Fibroblast of lung (primary cell): ENCODE results near the gene LPIN3. TPM values are rescaled to one million over a fixed set of nuclear protein-coding genes. Genes with fewer than 3 reads are reported as not detected.

Experiments used
- DNase-seq, 2 donors: peaks; one replicate each; pipeline versions ENCODE4 v3.0.0 to v3.0.0-alpha.2; 2010; ENCODE audit warnings: low read depth in 2 of 2
- H2AFZ ChIP-seq: 2 replicates; pipeline ENCODE4 v1.5.1; 2012; ENCODE audit warnings: low read length, control low read depth, inconsistent platforms
- H3K27ac ChIP-seq: 2 replicates; pipeline ENCODE4 v1.5.1; 2011; ENCODE audit warnings: low read length, control low read depth; ENCODE audit not compliant: insufficient read depth
- H3K27me3 ChIP-seq: 2 replicates; pipeline ENCODE4 v1.5.1; 2011; ENCODE audit warnings: mild to moderate bottlenecking, low read length; ENCODE audit not compliant: control insufficient read depth, insufficient read depth
- H3K36me3 ChIP-seq: 2 replicates; pipeline ENCODE4 v1.5.1; 2011; ENCODE audit warnings: low read length; ENCODE audit not compliant: control insufficient read depth, insufficient read depth
- H3K4me1 ChIP-seq: 2 replicates; pipeline ENCODE4 v1.5.1; 2011; ENCODE audit warnings: low read length; ENCODE audit not compliant: control insufficient read depth, insufficient read depth; ENCODE audit errors: extremely low read depth
- H3K4me2 ChIP-seq: 2 replicates; pipeline ENCODE4 v1.5.1; 2011; ENCODE audit warnings: low read length, control low read depth; ENCODE audit not compliant: insufficient read depth; ENCODE audit errors: extremely low read depth
- H3K4me3 ChIP-seq, 4 experiments: fragments of 200-600 bp in 1 of 4; sonication (generic) in 1 of 4; replicated peaks in 1 of 4; 2 replicates each; pipeline ENCODE4 v1.5.1; 2011 to 2016; ENCODE audit warnings: low read length in 4 of 4, low read depth in 3 of 4, mild to moderate bottlenecking in 3 of 4, control low read depth in 2 of 4, inconsistent platforms in 1 of 4, mixed read lengths in 1 of 4; ENCODE audit not compliant: insufficient read depth in 1 of 4; ENCODE audit errors: control extremely low read depth in 1 of 4
- H3K79me2 ChIP-seq: 2 replicates; pipeline ENCODE4 v1.5.1; 2012; ENCODE audit warnings: mild to moderate bottlenecking, low read length, inconsistent platforms; ENCODE audit not compliant: control insufficient read depth, insufficient read depth
- H3K9ac ChIP-seq: 2 replicates; pipeline ENCODE4 v1.5.1; 2011; ENCODE audit warnings: mild to moderate bottlenecking, low read length, control low read depth; ENCODE audit not compliant: insufficient read depth
- H3K9me3 ChIP-seq: 2 replicates; pipeline ENCODE4 v1.5.1; 2012; ENCODE audit warnings: low read depth, low read length; ENCODE audit not compliant: control insufficient read depth, insufficient read depth
- H4K20me1 ChIP-seq: 2 replicates; pipeline ENCODE4 v1.5.1; 2011; ENCODE audit warnings: low read length; ENCODE audit not compliant: control insufficient read depth, insufficient read depth; ENCODE audit errors: extremely low read depth
- CTCF ChIP-seq, 2 donors: IDR thresholded peaks in 1 of 2; conservative IDR thresholded peaks in 1 of 2; 1 replicate in 1 of 2; 2 replicates in 1 of 2; pipeline ENCODE4 v1.5.1; 2011 to 2012; ENCODE audit warnings: low read length in 2 of 2, control low read depth in 1 of 2, inconsistent platforms in 1 of 2, low read depth in 1 of 2, mild to moderate bottlenecking in 1 of 2
- EZH2 ChIP-seq: IDR thresholded peaks from 2 replicates; pipeline ENCODE4 v1.5.1; 2012; ENCODE audit warnings: low read length, control low read depth, mild to moderate bottlenecking; ENCODE audit errors: missing control alignments
- polyA plus RNA-seq, 2 donors: library from polyadenylated mRNA; depleted of rRNA in 1 of 2; stranded (reverse) in 1 of 2; unstranded in 1 of 2; fragments of >200 nt; gene quantifications; 2 replicates each; pipeline ENCODE4 v1.2.1, GENCODE V29; 2011 to 2012; ENCODE audit warnings: missing spikeins in 1 of 2
- total RNA-seq: library from RNA; depleted of rRNA; stranded (reverse); fragments of >200 nt; gene quantifications from 2 replicates; pipeline ENCODE4 v1.2.1, GENCODE V29; 2014

LPIN3 gene
- total and polyA plus RNA-seq, 2 donors (not counting 1 experiment from before 2014, with no cell fraction given), result 4.7 to 5.1 TPM

- Histone ChIP-seq H3K27me3 (no peaks in the 10 kb centered on the region), H4K20me1 (no peaks in the 10 kb centered on the region), H2AFZ (no peak overlapping the region), H3K27ac (no peak overlapping the region), H3K4me3 (no peak overlapping the region), H3K9ac (no peak overlapping the region), H3K4me2 (no peak overlapping the region), H3K36me3 (no peaks in the 10 kb centered on the region), H3K79me2 (no peaks in the 10 kb centered on the region), H3K4me1 (no peaks in the 10 kb centered on the region), H3K9me3 (no peaks in the 10 kb centered on the region)
- no peak for DNase-seq
- no peak for TF ChIP-seq CTCF (conservative IDR thresholded peaks at IDR 0.05 in 1 of 2, IDR thresholded peaks at IDR 0.05 in 1 of 2; ENCODE audit: low read depth in 1 of 2, low read length in 2 of 2)
- no peak for TF ChIP-seq EZH2
Measured at GRCh38 chr20:41358717-41359116, 18.1 kb downstream of the LPIN3 start.

GRCh38 chr20:41359541-41360011 is 19.0 kb downstream of the LPIN3 start:
- DNase-seq, result no peak
- Histone ChIP-seq H2AFZ (no peak overlapping the region), H4K20me1 (no peaks in the 10 kb centered on the region), H3K9me3 (no peaks in the 10 kb centered on the region), H3K27ac (no peak overlapping the region), H3K79me2 (no peaks in the 10 kb centered on the region), H3K4me1 (no peaks in the 10 kb centered on the region), H3K9ac (no peak overlapping the region), H3K4me3 (no peak overlapping the region), H3K36me3 (no peaks in the 10 kb centered on the region), H3K27me3 (peaks cover 4% of the 10 kb centered on the region), H3K4me2 (no peak overlapping the region)
- no peak for TF ChIP-seq EZH2
- TF ChIP-seq CTCF (conservative IDR thresholded peaks at IDR 0.05 in 1 of 2, IDR thresholded peaks at IDR 0.05 in 1 of 2; ENCODE audit: low read depth in 1 of 2, low read length in 2 of 2), result no peak

GRCh38 chr20:41360831-41361756 is 20.5 kb downstream of the LPIN3 start:
- no peak overlapping the region for H3K9ac ChIP-seq
- no peaks in the 10 kb centered on the region for H4K20me1 ChIP-seq
- no peak for DNase-seq
- TF ChIP-seq EZH2 (no peak), CTCF (conservative IDR thresholded peaks at IDR 0.05 in 1 of 2, IDR thresholded peaks at IDR 0.05 in 1 of 2; ENCODE audit: low read depth in 1 of 2, low read length in 2 of 2) (no peak)
- H3K79me2 ChIP-seq, result no peaks in the 10 kb centered on the region
- peaks cover 15% of the 10 kb centered on the region for H3K27me3 ChIP-seq
- no peak overlapping the region for H3K4me2 ChIP-seq
- no peaks in the 10 kb centered on the region for H3K4me1 ChIP-seq
- H3K36me3 ChIP-seq, result no peaks in the 10 kb centered on the region
- no peaks in the 10 kb centered on the region for H3K9me3 ChIP-seq
- no peak overlapping the region for H3K27ac ChIP-seq
- no peak overlapping the region for H2AFZ ChIP-seq
- H3K4me3 ChIP-seq, result no peak overlapping the region
